Neural cell (in vitro differentiated cells): ENCODE results near the gene SCD.

Experiments
- EZH2 ChIP-seq: fragments of 200-600, 300-800 bp; shearing (Covaris generic), sonication (generic); IDR thresholded peaks from 2 replicates; pipeline ENCODE4 v1.6.1; 2014; ENCODE audit warnings: antibody characterized with exemption, low read length, borderline replicate concordance, mild to moderate bottlenecking; ENCODE audit not compliant: insufficient read depth, poor library complexity, severe bottlenecking
- POLR2AphosphoS5 ChIP-seq: IDR thresholded peaks from 2 replicates; pipeline ENCODE4 v1.6.1; 2012
- RAD21 ChIP-seq: fragments of 450-650 bp; conservative IDR thresholded peaks from 2 replicates; pipeline ENCODE4 v1.6.1; 2014; ENCODE audit warnings: antibody characterized with exemption, mild to moderate bottlenecking, moderate library complexity
- TAF1 ChIP-seq: IDR thresholded peaks from 2 replicates; pipeline ENCODE4 v1.6.1; 2012; ENCODE audit warnings: low read depth
- TF ChIP-seq, protein P1 (sequence below): IDR thresholded peaks from 2 replicates; pipeline ENCODE4 v1.6.1; 2012; ENCODE audit warnings: borderline replicate concordance
- TF ChIP-seq, protein P2 (sequence below): fragments of 450-650 bp; IDR thresholded peaks from 2 replicates; pipeline ENCODE4 v1.5.1; 2014; ENCODE audit warnings: antibody characterized with exemption, mild to moderate bottlenecking, moderate library complexity; ENCODE audit not compliant: poor library complexity, severe bottlenecking

DNA sequence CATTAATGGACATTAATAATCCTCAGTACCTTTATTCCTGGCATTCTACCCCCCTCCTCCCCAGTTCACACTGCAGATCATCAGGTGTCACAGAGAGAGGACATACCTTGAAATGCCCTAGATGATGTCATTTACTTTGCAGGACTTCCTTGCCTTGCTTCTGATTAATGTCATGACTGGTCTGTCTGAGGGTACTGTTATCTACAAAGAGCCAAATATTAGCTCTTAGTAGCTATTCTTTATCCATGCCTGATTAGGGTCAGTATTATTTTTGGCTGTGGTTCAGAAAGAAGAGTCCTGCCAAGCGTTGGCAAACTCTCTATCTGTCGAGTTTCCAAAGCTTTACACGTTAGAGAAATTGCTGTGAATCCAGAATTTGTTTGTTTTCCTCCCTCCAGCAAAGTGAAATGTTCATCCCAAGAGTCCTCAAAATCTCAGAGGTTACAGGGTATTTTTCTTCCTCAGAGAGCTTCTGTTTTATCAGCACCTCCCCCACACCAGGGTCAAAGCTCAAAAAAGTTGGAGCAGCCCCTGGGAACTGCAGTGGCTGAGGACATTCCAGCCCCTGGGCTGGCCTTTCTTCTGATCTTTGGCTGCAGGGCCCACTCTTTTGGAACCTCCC is 12.6 kb downstream of the SCD start:
- TF ChIP-seq, protein P1, sequence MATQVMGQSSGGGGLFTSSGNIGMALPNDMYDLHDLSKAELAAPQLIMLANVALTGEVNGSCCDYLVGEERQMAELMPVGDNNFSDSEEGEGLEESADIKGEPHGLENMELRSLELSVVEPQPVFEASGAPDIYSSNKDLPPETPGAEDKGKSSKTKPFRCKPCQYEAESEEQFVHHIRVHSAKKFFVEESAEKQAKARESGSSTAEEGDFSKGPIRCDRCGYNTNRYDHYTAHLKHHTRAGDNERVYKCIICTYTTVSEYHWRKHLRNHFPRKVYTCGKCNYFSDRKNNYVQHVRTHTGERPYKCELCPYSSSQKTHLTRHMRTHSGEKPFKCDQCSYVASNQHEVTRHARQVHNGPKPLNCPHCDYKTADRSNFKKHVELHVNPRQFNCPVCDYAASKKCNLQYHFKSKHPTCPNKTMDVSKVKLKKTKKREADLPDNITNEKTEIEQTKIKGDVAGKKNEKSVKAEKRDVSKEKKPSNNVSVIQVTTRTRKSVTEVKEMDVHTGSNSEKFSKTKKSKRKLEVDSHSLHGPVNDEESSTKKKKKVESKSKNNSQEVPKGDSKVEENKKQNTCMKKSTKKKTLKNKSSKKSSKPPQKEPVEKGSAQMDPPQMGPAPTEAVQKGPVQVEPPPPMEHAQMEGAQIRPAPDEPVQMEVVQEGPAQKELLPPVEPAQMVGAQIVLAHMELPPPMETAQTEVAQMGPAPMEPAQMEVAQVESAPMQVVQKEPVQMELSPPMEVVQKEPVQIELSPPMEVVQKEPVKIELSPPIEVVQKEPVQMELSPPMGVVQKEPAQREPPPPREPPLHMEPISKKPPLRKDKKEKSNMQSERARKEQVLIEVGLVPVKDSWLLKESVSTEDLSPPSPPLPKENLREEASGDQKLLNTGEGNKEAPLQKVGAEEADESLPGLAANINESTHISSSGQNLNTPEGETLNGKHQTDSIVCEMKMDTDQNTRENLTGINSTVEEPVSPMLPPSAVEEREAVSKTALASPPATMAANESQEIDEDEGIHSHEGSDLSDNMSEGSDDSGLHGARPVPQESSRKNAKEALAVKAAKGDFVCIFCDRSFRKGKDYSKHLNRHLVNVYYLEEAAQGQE: no peak
- TF ChIP-seq, protein P2, sequence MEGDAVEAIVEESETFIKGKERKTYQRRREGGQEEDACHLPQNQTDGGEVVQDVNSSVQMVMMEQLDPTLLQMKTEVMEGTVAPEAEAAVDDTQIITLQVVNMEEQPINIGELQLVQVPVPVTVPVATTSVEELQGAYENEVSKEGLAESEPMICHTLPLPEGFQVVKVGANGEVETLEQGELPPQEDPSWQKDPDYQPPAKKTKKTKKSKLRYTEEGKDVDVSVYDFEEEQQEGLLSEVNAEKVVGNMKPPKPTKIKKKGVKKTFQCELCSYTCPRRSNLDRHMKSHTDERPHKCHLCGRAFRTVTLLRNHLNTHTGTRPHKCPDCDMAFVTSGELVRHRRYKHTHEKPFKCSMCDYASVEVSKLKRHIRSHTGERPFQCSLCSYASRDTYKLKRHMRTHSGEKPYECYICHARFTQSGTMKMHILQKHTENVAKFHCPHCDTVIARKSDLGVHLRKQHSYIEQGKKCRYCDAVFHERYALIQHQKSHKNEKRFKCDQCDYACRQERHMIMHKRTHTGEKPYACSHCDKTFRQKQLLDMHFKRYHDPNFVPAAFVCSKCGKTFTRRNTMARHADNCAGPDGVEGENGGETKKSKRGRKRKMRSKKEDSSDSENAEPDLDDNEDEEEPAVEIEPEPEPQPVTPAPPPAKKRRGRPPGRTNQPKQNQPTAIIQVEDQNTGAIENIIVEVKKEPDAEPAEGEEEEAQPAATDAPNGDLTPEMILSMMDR: no peak
- TF ChIP-seq TAF1 (no peak), RAD21 (no peak), EZH2 (no peak), POLR2AphosphoS5 (no peak)
